ENCODE data around the gene RAC3. TPM values are rescaled to one million over a fixed set of nuclear protein-coding genes. Genes with fewer than 3 reads are reported as not detected.

RAC3 gene
- total RNA-seq, 1 experiment from 2014 or later: 120 TPM

DNA sequence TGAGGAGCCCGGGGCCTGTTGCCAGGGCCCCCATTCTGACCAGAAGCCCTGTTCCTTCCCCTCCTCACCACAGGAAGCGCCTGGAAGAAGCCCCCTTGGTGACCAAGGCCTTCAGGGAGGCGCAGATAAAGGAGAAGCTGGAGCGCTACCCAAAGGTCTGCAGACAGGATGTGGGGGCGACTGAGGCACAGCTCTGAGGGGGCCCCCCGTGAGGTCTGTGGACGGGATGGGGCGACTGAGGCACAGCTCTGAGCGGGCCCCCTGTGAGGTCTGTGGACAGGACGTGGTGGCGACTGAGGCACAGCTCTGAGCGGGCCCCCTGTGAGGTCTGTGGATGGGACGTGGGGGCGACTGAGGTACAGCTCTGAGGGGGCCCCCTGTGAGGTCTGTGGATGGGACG is 22.1 kb upstream of the RAC3 start:
- CTCF ChIA-PET: no interaction called here

More for the DNA sequence above, 22.1 kb upstream of the RAC3 start:
- Histone ChIP-seq H3K36me3 (ENCODE audit: control insufficient read depth in 1 of 2, insufficient read depth in 2 of 2, low read length in 2 of 2) (no peaks in the 10 kb centered on the region), H3K79me2 (ENCODE audit: insufficient read depth, low read length) (no peaks in the 10 kb centered on the region), H3K9me3 (ENCODE audit: control insufficient read depth in 1 of 2, insufficient read depth in 1 of 2, low read depth in 1 of 2, low read length in 2 of 2) (no peaks in the 10 kb centered on the region), H3K9me2 (ENCODE audit: insufficient read depth) (no peaks in the 10 kb centered on the region), H3K27me3 (ENCODE audit: insufficient read depth, low read length) (no peaks in the 10 kb centered on the region), H3K9ac (ENCODE audit: low read length) (no peak overlapping the region), H4K20me1 (ENCODE audit: insufficient read depth) (no peaks in the 10 kb centered on the region), H2AFZ (ENCODE audit: low read depth, low read length, poor library complexity, severe bottlenecking) (no peak overlapping the region), H3K4me2 (ENCODE audit: low read length) (no peak overlapping the region), H3K4me1 (ENCODE audit: control insufficient read depth in 1 of 2, insufficient read depth in 2 of 2, low read length in 2 of 2) (peaks cover 6 to 12% of the 10 kb centered on the region in 2 experiments), H3K27ac (ENCODE audit: low read depth, low read length) (no peak overlapping the region), H3K4me3 (replicated peaks in 1 of 2; ENCODE audit: low read depth in 1 of 2, low read length in 2 of 2) (no peak overlapping the region)
- RAD21 ChIA-PET (ENCODE audit: low non-redundant PET in 1 of 2, low total read pairs in 2 of 2, uncharacterized antibody in 2 of 2, unreplicated experiment in 2 of 2): no interaction called here
- intact Hi-C loops (cut with micrococcal nuclease): no loop called here
- BruUV-seq (replicated peaks): no TSS peak
- ATAC-seq (no peak), DNase-seq (ENCODE audit: low read depth, low spot score) (no peak)
- TF ChIP-seq, protein P1, sequence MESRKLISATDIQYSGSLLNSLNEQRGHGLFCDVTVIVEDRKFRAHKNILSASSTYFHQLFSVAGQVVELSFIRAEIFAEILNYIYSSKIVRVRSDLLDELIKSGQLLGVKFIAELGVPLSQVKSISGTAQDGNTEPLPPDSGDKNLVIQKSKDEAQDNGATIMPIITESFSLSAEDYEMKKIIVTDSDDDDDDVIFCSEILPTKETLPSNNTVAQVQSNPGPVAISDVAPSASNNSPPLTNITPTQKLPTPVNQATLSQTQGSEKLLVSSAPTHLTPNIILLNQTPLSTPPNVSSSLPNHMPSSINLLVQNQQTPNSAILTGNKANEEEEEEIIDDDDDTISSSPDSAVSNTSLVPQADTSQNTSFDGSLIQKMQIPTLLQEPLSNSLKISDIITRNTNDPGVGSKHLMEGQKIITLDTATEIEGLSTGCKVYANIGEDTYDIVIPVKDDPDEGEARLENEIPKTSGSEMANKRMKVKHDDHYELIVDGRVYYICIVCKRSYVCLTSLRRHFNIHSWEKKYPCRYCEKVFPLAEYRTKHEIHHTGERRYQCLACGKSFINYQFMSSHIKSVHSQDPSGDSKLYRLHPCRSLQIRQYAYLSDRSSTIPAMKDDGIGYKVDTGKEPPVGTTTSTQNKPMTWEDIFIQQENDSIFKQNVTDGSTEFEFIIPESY (IDR thresholded peaks at IDR 0.05; ENCODE audit: extremely low read depth, insufficient replicate concordance, low read length): no peak
- TF ChIP-seq ZNF274 (IDR thresholded peaks at IDR 0.05; ENCODE audit: low read depth, low read length): no peak
- no peak for TF ChIP-seq ZFX (IDR thresholded peaks at IDR 0.05)
- TF ChIP-seq JUND (IDR thresholded peaks at IDR 0.05): no peak
- TF ChIP-seq SRF (IDR thresholded peaks at IDR 0.05; ENCODE audit: low read depth): no peak
- TF ChIP-seq, protein P2, sequence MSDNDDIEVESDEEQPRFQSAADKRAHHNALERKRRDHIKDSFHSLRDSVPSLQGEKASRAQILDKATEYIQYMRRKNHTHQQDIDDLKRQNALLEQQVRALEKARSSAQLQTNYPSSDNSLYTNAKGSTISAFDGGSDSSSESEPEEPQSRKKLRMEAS (IDR thresholded peaks at IDR 0.05): no peak
- no peak for TF ChIP-seq POLR2AphosphoS5 (IDR thresholded peaks at IDR 0.05; ENCODE audit: low read depth, low read length)
- TF ChIP-seq SP1 (IDR thresholded peaks at IDR 0.05; ENCODE audit: low read depth): no peak
- no peak for TF ChIP-seq POLR2A (IDR thresholded peaks at IDR 0.05; ENCODE audit: borderline replicate concordance, extremely low read depth, insufficient read depth, insufficient read length)
- no peak for TF ChIP-seq YY1 (IDR thresholded peaks at IDR 0.05; ENCODE audit: extremely low read depth, insufficient replicate concordance, low read depth, low read length)
- TF ChIP-seq EZH2phosphoT487 (IDR thresholded peaks at IDR 0.05; ENCODE audit: borderline replicate concordance): no peak
- TF ChIP-seq ELF1 (IDR thresholded peaks at IDR 0.05; ENCODE audit: borderline replicate concordance, low read depth): no peak
- TF ChIP-seq TCF7L2 (IDR thresholded peaks at IDR 0.05; ENCODE audit: borderline replicate concordance, extremely low read depth, insufficient read depth, insufficient read length): no peak
- no peak for TF ChIP-seq CBX3 (IDR thresholded peaks at IDR 0.05; ENCODE audit: low read depth)
- POLR2A ChIA-PET: no interaction called here
